ENCODE results near the gene ATP5F1B. TPM values are rescaled to one million over a fixed set of nuclear protein-coding genes. Genes with fewer than 3 reads are reported as not detected.

ATP5F1B gene
- total and polyA plus RNA-seq, 2 donors (not counting 1 experiment from before 2014, with no cell fraction given): 613 to 965 TPM

DNA sequence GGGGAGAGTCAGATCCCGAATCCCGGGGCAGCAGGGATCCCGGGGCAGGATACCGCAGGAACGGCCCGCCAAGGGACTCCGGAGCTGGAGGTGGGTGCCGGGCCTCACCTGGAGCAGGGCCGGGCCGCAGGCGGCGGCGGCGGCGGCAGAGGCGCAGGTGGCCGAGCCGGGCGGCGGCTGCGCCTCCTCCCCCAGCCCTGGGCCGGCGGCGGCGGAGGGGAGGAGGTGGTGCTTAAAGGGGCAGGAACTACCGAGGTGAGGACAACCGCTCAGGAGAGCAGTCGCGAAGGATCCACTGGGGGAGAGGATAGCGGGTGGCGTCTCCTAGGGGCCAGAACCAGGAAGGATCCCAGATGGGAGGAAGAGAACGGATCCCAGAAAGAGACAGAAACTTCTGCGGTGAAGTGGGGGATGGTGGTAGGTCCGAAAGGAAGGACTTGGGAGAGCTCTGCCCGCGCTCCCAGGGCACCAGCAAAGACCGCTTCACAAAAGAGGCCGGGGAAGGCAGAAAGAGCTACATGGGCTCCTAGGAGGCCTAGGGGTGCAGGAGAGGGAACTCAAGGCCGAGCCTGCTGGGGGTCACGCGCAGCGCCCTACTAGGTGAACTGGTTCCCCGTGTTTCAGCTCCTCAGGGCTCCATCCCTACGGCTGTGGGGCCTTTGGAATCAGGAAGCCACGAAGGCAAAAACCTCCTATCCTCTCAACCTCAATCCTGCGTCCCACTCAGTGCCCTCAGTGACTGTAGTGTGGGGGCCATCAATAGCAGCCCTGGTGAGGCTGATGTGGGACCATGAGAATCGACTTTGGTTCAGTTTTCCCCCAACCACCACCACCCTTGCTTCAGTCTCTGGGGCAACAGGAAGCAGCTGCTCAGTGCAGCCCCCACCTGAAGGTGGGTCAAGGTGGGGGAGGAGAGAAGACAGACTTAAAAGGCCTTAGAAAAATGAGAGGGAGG lies 10.7 kb downstream of the ATP5F1B start:
- H3K9me3 ChIP-seq (ENCODE audit: control insufficient read depth, insufficient read depth, low read depth, low read length): no peaks in the 10 kb centered on the region
- H3K9ac ChIP-seq (ENCODE audit: insufficient read depth, low read length): peak overlapping the region; percentile 67
- H3K4me1 ChIP-seq (ENCODE audit: control insufficient read depth, extremely low read depth, insufficient read depth, low read length): peaks cover 22% of the 10 kb centered on the region
- H3K27me3 ChIP-seq (ENCODE audit: control insufficient read depth, insufficient read depth, low read length): no peaks in the 10 kb centered on the region
- H3K27ac ChIP-seq (ENCODE audit: insufficient read depth, low read length): peak overlapping the region; percentile 78
- H3K79me2 ChIP-seq (ENCODE audit: control insufficient read depth, insufficient read depth, low read length): peaks cover 53% of the 10 kb centered on the region
- peak overlapping the region; percentile 72 for H3K4me2 ChIP-seq (ENCODE audit: extremely low read depth, insufficient read depth, low read length)
- peaks cover 12% of the 10 kb centered on the region for H3K36me3 ChIP-seq (ENCODE audit: control insufficient read depth, insufficient read depth, low read length)
- no peaks in the 10 kb centered on the region for H4K20me1 ChIP-seq (ENCODE audit: control insufficient read depth, extremely low read depth, insufficient read depth, low read length)
- TF ChIP-seq EZH2 (IDR thresholded peaks at IDR 0.05; ENCODE audit: low read length, missing control alignments): no peak
- TF ChIP-seq, protein P1, sequence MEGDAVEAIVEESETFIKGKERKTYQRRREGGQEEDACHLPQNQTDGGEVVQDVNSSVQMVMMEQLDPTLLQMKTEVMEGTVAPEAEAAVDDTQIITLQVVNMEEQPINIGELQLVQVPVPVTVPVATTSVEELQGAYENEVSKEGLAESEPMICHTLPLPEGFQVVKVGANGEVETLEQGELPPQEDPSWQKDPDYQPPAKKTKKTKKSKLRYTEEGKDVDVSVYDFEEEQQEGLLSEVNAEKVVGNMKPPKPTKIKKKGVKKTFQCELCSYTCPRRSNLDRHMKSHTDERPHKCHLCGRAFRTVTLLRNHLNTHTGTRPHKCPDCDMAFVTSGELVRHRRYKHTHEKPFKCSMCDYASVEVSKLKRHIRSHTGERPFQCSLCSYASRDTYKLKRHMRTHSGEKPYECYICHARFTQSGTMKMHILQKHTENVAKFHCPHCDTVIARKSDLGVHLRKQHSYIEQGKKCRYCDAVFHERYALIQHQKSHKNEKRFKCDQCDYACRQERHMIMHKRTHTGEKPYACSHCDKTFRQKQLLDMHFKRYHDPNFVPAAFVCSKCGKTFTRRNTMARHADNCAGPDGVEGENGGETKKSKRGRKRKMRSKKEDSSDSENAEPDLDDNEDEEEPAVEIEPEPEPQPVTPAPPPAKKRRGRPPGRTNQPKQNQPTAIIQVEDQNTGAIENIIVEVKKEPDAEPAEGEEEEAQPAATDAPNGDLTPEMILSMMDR (conservative IDR thresholded peaks at IDR 0.05 in 1 of 2, IDR thresholded peaks at IDR 0.05 in 1 of 2; ENCODE audit: low read depth in 1 of 2, low read length in 2 of 2): peak; percentile 55 to 65
- no peak overlapping the region for H2AFZ ChIP-seq (ENCODE audit: low read length)
- peak overlapping the region; percentile 69 to 81 (median 77) for H3K4me3 ChIP-seq (replicated peaks in 1 of 4; ENCODE audit: control extremely low read depth in 1 of 4, insufficient read depth in 1 of 4, low read depth in 3 of 4, low read length in 4 of 4)
- peak; percentile 82 to 83 for DNase-seq (ENCODE audit: low read depth in 2 of 2)

DNA sequence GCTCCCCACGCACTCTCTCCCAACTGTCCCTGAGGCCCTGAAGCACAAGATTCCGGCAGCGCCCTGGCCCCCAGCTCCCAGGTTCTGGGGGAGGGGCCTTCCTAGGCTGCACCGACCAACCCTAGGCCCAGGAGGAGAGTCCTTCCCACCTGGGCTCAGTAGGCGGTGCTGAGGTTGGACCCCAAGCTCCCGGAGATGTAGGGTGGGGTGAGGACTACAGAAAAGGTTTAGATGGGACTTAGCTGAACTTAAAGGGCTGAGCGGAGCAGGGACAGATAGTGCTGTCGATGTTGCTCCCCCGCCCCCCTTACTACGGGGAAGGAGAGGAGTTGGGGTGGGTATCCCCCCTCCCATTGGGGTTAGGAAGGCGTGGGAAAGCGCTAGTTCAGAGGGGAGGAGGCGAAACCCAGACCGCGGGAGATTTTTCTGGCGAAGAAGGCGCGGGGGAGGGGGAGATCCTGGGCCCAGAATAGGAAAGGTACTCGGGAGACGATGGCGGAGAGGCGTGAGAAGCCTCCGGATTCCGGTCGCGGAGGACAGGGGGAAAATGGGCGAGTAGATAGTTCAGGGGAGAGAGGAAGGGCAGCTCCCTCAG lies 11.4 kb downstream of the ATP5F1B start:
- H3K36me3 ChIP-seq (ENCODE audit: control insufficient read depth, insufficient read depth, low read length): peaks cover 10% of the 10 kb centered on the region
- no peak for DNase-seq (ENCODE audit: low read depth in 2 of 2)
- TF ChIP-seq EZH2 (IDR thresholded peaks at IDR 0.05; ENCODE audit: low read length, missing control alignments): no peak
- TF ChIP-seq, protein P1 (conservative IDR thresholded peaks at IDR 0.05 in 1 of 2, IDR thresholded peaks at IDR 0.05 in 1 of 2; ENCODE audit: low read depth in 1 of 2, low read length in 2 of 2): no peak
- no peaks in the 10 kb centered on the region for H3K9me3 ChIP-seq (ENCODE audit: control insufficient read depth, insufficient read depth, low read depth, low read length)
- H3K4me2 ChIP-seq (ENCODE audit: extremely low read depth, insufficient read depth, low read length): peak overlapping the region; percentile 42
- H3K9ac ChIP-seq (ENCODE audit: insufficient read depth, low read length): peak overlapping the region; percentile 67
- H3K27ac ChIP-seq (ENCODE audit: insufficient read depth, low read length): peak overlapping the region; percentile 45
- H3K27me3 ChIP-seq (ENCODE audit: control insufficient read depth, insufficient read depth, low read length): no peaks in the 10 kb centered on the region
- H3K4me1 ChIP-seq (ENCODE audit: control insufficient read depth, extremely low read depth, insufficient read depth, low read length): peaks cover 22% of the 10 kb centered on the region
- H2AFZ ChIP-seq (ENCODE audit: low read length): no peak overlapping the region
- H4K20me1 ChIP-seq (ENCODE audit: control insufficient read depth, extremely low read depth, insufficient read depth, low read length): no peaks in the 10 kb centered on the region
- peaks cover 58% of the 10 kb centered on the region for H3K79me2 ChIP-seq (ENCODE audit: control insufficient read depth, insufficient read depth, low read length)
- H3K4me3 ChIP-seq (replicated peaks in 1 of 4; ENCODE audit: control extremely low read depth in 1 of 4, insufficient read depth in 1 of 4, low read depth in 3 of 4, low read length in 4 of 4): peak overlapping the region; percentile 69 to 81 (median 76)
